ENCODE measurements around the gene WDR54.
"Not testable (repeated sequence)": the region's sequence is repeated elsewhere in the genome, so short reads cannot be mapped to it uniquely, and the experiment has no call there.

The WDR54 gene

GRCh38 chr2:74461187-74462053, 39.9 kb downstream of the WDR54 start:
- DNase-seq, result no peak
- no peak for TF ChIP-seq POLR2A (IDR thresholded peaks at IDR 0.05; ENCODE audit: low read length)
- no peak for TF ChIP-seq GATA1 (IDR thresholded peaks at IDR 0.05; ENCODE audit: low read depth, low read length)

GRCh38 chr2:74462054-74462785, 40.7 kb downstream of the WDR54 start:
- no peak for DNase-seq
- TF ChIP-seq POLR2A (IDR thresholded peaks at IDR 0.05; ENCODE audit: low read length), result no peak
- TF ChIP-seq GATA1 (IDR thresholded peaks at IDR 0.05; ENCODE audit: low read depth, low read length), result no peak

- TF ChIP-seq POLR2A (IDR thresholded peaks at IDR 0.05; ENCODE audit: low read length), result no peak
- TF ChIP-seq GATA1 (IDR thresholded peaks at IDR 0.05; ENCODE audit: low read depth, low read length), result no peak
- DNase-seq, result no peak
Measured at GRCh38 chr2:74462786-74463105, 41.2 kb downstream of the WDR54 start.

- TF ChIP-seq POLR2A (IDR thresholded peaks at IDR 0.05; ENCODE audit: low read length) (no peak), GATA1 (IDR thresholded peaks at IDR 0.05; ENCODE audit: low read depth, low read length) (no peak)
- no peak for DNase-seq
Measured at GRCh38 chr2:74464406-74464805, 42.9 kb downstream of the WDR54 start.

GRCh38 chr2:74470742-74471141, 49.2 kb downstream of the WDR54 start:
- DNase-seq, result not testable (repeated sequence)

- no peak for DNase-seq
- TF ChIP-seq POLR2A (IDR thresholded peaks at IDR 0.05; ENCODE audit: low read length) (no peak), GATA1 (IDR thresholded peaks at IDR 0.05; ENCODE audit: low read depth, low read length) (no peak)
Measured at GRCh38 chr2:74471332-74472065, 50.0 kb downstream of the WDR54 start.

GRCh38 chr2:74472086-74472944, 50.8 kb downstream of the WDR54 start, which contains the start of gene MRPL53:
Gene MRPL53, minus strand, starts transcription at chr2:74472680. Its CDS starts 20 bp downstream, at chr2:74472660.
- peak; percentile 96 for DNase-seq
- no peak for TF ChIP-seq GATA1 (IDR thresholded peaks at IDR 0.05; ENCODE audit: low read depth, low read length)
- TF ChIP-seq POLR2A (IDR thresholded peaks at IDR 0.05; ENCODE audit: low read length), result peak; percentile 99

- DNase-seq, result no peak
- no peak for TF ChIP-seq GATA1 (IDR thresholded peaks at IDR 0.05; ENCODE audit: low read depth, low read length)
- TF ChIP-seq POLR2A (IDR thresholded peaks at IDR 0.05; ENCODE audit: low read length), result no peak
Measured at GRCh38 chr2:74472945-74473258, 51.4 kb downstream of the WDR54 start.

GRCh38 chr2:74474481-74474880, 53.0 kb downstream of the WDR54 start:
- TF ChIP-seq POLR2A (IDR thresholded peaks at IDR 0.05; ENCODE audit: low read length) (no peak), GATA1 (IDR thresholded peaks at IDR 0.05; ENCODE audit: low read depth, low read length) (no peak)

GRCh38 chr2:74474899-74475298, 53.4 kb downstream of the WDR54 start:
- DNase-seq, result no peak
- no peak for TF ChIP-seq POLR2A (IDR thresholded peaks at IDR 0.05; ENCODE audit: low read length)
- no peak for TF ChIP-seq GATA1 (IDR thresholded peaks at IDR 0.05; ENCODE audit: low read depth, low read length)

More at GRCh38 chr2:74474481-74474880, 53.0 kb downstream of the WDR54 start:
- DNase-seq, result no peak

All from erythroblast (primary cell).